ENCODE results near the gene CGRRF1. TPM values are rescaled to one million over a fixed set of nuclear protein-coding genes. Genes with fewer than 3 reads are reported as not detected.

CGRRF1 gene
- total RNA-seq, 1 donor from 2014 or later, result 18.7 TPM

GRCh38 chr14:54498095-54498531 lies 11.6 kb upstream of the CGRRF1 start:
- no peak for DNase-seq
- H3K9me3 Mint-ChIP-seq (ENCODE audit: unreplicated experiment), result no peaks in the 10 kb centered on the region
- no peaks in the 10 kb centered on the region for H3K4me1 Mint-ChIP-seq (ENCODE audit: low read depth, unreplicated experiment)
- H3K36me3 Mint-ChIP-seq (ENCODE audit: unreplicated experiment), result no peaks in the 10 kb centered on the region
- no peaks in the 10 kb centered on the region for H3K27me3 Mint-ChIP-seq (ENCODE audit: unreplicated experiment)
- no peak for TF ChIP-seq CTCF (IDR thresholded peaks at IDR 0.05; ENCODE audit: partially characterized antibody, unreplicated experiment)
- no peak overlapping the region for H3K27ac Mint-ChIP-seq (ENCODE audit: unreplicated experiment)
- H3K4me3 Mint-ChIP-seq (ENCODE audit: unreplicated experiment), result no peak overlapping the region

- DNase-seq, result no peak
- Mint-ChIP-seq H3K9me3 (ENCODE audit: unreplicated experiment) (no peaks in the 10 kb centered on the region), H3K27me3 (ENCODE audit: unreplicated experiment) (no peaks in the 10 kb centered on the region), H3K36me3 (ENCODE audit: unreplicated experiment) (no peaks in the 10 kb centered on the region), H3K4me1 (ENCODE audit: low read depth, unreplicated experiment) (no peaks in the 10 kb centered on the region), H3K27ac (ENCODE audit: unreplicated experiment) (no peak overlapping the region), H3K4me3 (ENCODE audit: unreplicated experiment) (no peak overlapping the region)
- no peak for TF ChIP-seq CTCF (IDR thresholded peaks at IDR 0.05; ENCODE audit: partially characterized antibody, unreplicated experiment)
These were observed 11.1 kb upstream of the CGRRF1 start for GRCh38 chr14:54498579-54498978.

GRCh38 chr14:54500744-54501143 lies 9.0 kb upstream of the CGRRF1 start:
- Mint-ChIP-seq H3K27ac (ENCODE audit: unreplicated experiment) (no peak overlapping the region), H3K27me3 (ENCODE audit: unreplicated experiment) (no peaks in the 10 kb centered on the region), H3K36me3 (ENCODE audit: unreplicated experiment) (no peaks in the 10 kb centered on the region), H3K4me1 (ENCODE audit: low read depth, unreplicated experiment) (no peaks in the 10 kb centered on the region), H3K4me3 (ENCODE audit: unreplicated experiment) (no peak overlapping the region), H3K9me3 (ENCODE audit: unreplicated experiment) (no peaks in the 10 kb centered on the region)
- no peak for TF ChIP-seq CTCF (IDR thresholded peaks at IDR 0.05; ENCODE audit: partially characterized antibody, unreplicated experiment)
- DNase-seq, result no peak

- no peak for DNase-seq
- no peaks in the 10 kb centered on the region for H3K27me3 Mint-ChIP-seq (ENCODE audit: unreplicated experiment)
- no peaks in the 10 kb centered on the region for H3K36me3 Mint-ChIP-seq (ENCODE audit: unreplicated experiment)
- TF ChIP-seq CTCF (IDR thresholded peaks at IDR 0.05; ENCODE audit: partially characterized antibody, unreplicated experiment), result no peak
- no peaks in the 10 kb centered on the region for H3K4me1 Mint-ChIP-seq (ENCODE audit: low read depth, unreplicated experiment)
- H3K4me3 Mint-ChIP-seq (ENCODE audit: unreplicated experiment), result no peak overlapping the region
- no peaks in the 10 kb centered on the region for H3K9me3 Mint-ChIP-seq (ENCODE audit: unreplicated experiment)
- H3K27ac Mint-ChIP-seq (ENCODE audit: unreplicated experiment), result no peak overlapping the region
These were observed 8.2 kb upstream of the CGRRF1 start for GRCh38 chr14:54501480-54501879.

GRCh38 chr14:54502602-54503001 lies 7.1 kb upstream of the CGRRF1 start:
- H3K4me1 Mint-ChIP-seq (ENCODE audit: low read depth, unreplicated experiment), result no peaks in the 10 kb centered on the region
- H3K9me3 Mint-ChIP-seq (ENCODE audit: unreplicated experiment), result no peaks in the 10 kb centered on the region
- H3K27me3 Mint-ChIP-seq (ENCODE audit: unreplicated experiment), result no peaks in the 10 kb centered on the region
- no peak for TF ChIP-seq CTCF (IDR thresholded peaks at IDR 0.05; ENCODE audit: partially characterized antibody, unreplicated experiment)
- H3K4me3 Mint-ChIP-seq (ENCODE audit: unreplicated experiment), result no peak overlapping the region
- no peak for DNase-seq
- no peak overlapping the region for H3K27ac Mint-ChIP-seq (ENCODE audit: unreplicated experiment)
- H3K36me3 Mint-ChIP-seq (ENCODE audit: unreplicated experiment), result no peaks in the 10 kb centered on the region
